Fibroblast of mammary gland (primary cell): ENCODE results near the gene VPS4A.
"Not testable (repeated sequence)": the region's sequence is repeated elsewhere in the genome, so short reads cannot be mapped to it uniquely, and the experiment has no call there.

ENCODE experiments used
- DNase-seq: peaks from one replicate; pipeline ENCODE4 v3.0.0-alpha.2; 2010; ENCODE audit warnings: low read depth
- H3K4me3 ChIP-seq: 2 replicates; pipeline ENCODE4 v1.5.1; 2011; ENCODE audit warnings: low read depth, mild to moderate bottlenecking, low read length, moderate library complexity; ENCODE audit not compliant: control insufficient read depth
- CTCF ChIP-seq: conservative IDR thresholded peaks from 2 replicates; pipeline ENCODE4 v1.5.1; 2011; ENCODE audit warnings: low read depth, low read length, inconsistent platforms; ENCODE audit not compliant: control insufficient read depth, insufficient read depth

VPS4A gene

DNA sequence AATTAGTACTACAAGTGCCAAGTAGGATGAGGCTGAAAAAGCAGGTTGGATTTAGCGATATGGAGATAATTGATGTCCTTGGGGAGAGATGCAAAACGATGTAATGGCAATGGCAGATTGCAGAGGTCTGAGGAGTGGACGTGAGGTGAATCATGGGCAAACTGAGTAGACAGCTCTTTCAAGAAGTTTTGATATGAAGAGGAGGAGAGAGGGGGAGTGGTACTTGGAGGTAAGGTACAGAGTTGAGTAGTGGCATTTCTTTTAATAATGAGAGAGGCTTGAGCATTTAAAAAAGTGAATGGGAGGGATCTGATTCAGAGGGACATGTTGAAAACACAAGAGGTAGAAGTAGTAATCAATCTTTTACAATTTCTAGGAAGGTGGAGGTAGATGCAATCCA lies 17.7 kb upstream of the VPS4A start:
- TF ChIP-seq CTCF: no peak
- DNase-seq: no peak
- no peak overlapping the region for H3K4me3 ChIP-seq

DNA sequence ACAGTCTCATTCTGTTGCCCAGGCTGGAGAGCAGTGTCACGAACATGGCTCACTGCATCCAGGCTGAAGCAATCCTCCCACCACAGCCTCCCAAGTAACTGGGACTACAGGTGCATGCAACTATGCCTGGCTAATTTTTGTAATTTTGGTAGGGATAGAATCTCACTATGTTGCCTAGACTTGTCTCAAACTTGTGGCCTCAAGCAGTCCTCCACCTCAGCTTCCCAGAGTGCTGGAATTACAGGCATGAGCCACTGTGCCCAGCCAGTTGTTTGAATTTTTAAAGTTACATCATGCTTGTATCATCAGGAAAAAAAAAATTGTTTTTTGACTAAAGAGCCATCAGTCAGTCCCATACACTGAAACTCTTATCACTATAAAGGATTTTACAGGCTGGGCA lies 17.1 kb upstream of the VPS4A start:
- DNase-seq: no peak
- no peak overlapping the region for H3K4me3 ChIP-seq
- no peak for TF ChIP-seq CTCF

GRCh38 chr16:69296771-69297170 lies 14.4 kb upstream of the VPS4A start:
- not testable (repeated sequence) for H3K4me3 ChIP-seq, DNase-seq

- no peak overlapping the region for H3K4me3 ChIP-seq
- DNase-seq: no peak
- no peak for TF ChIP-seq CTCF
Observed at GRCh38 chr16:69298261-69298660, 12.9 kb upstream of the VPS4A start.

- DNase-seq: no peak
- TF ChIP-seq CTCF: no peak
- no peak overlapping the region for H3K4me3 ChIP-seq
Observed at GRCh38 chr16:69301187-69301586, 10.0 kb upstream of the VPS4A start.

DNA sequence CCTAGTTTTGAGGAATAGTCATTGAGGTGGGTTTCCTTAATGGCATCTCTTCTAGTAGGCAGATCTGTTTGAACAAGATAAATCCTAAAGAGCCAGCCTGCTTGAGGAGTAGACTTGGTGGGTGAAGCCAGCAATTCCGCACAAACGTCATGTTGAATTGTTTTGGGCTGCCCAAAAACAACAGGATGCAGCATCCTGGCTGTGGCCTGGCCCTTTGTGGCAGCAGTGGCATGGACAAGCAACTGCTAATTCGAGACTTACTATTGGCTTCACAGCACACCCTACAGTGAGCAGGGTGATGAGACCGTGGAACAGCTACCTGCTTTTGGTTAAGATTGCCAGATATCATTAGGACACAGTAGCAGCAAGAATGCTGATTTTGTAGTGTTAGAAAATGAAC lies 9.3 kb upstream of the VPS4A start:
- DNase-seq: no peak
- TF ChIP-seq CTCF: no peak

GRCh38 chr16:69302301-69302700 lies 8.8 kb upstream of the VPS4A start:
- no peak overlapping the region for H3K4me3 ChIP-seq
- no peak for TF ChIP-seq CTCF
- no peak for DNase-seq

More for the DNA sequence above, 9.3 kb upstream of the VPS4A start:
- no peak overlapping the region for H3K4me3 ChIP-seq

- peak; percentile 34 for DNase-seq
- no peak for TF ChIP-seq CTCF
- no peak overlapping the region for H3K4me3 ChIP-seq
Observed at GRCh38 chr16:69306031-69306430, 5.1 kb upstream of the VPS4A start.
